H9 (cell line): ENCODE data around the gene IGFBP4. TPM values are rescaled to one million over a fixed set of nuclear protein-coding genes. Genes with fewer than 3 reads are reported as not detected.

Source experiments
- DNase-seq: peaks from one replicate; pipeline ENCODE4 v3.0.0-alpha.2; 2017
- H2AFZ ChIP-seq: one replicate; pipeline ENCODE4 v1.6.1; 2013; ENCODE audit warnings: mild to moderate bottlenecking, low read length, control low read depth, moderate library complexity
- H2AK5ac ChIP-seq: 2 replicates; pipeline ENCODE4 v1.6.1; 2013; ENCODE audit warnings: low read length, control low read depth, mixed read lengths; ENCODE audit not compliant: insufficient read length
- H2BK120ac ChIP-seq: one replicate; pipeline ENCODE4 v1.6.1; 2013; ENCODE audit warnings: low read depth, mild to moderate bottlenecking, low read length, control low read depth, inconsistent platforms; ENCODE audit not compliant: poor library complexity, severe bottlenecking
- H2BK12ac ChIP-seq: 2 replicates; pipeline ENCODE4 v1.6.1; 2013; ENCODE audit warnings: low read length, control low read depth, mixed read lengths, low read depth; ENCODE audit not compliant: insufficient read length
- H2BK15ac ChIP-seq: 2 replicates; pipeline ENCODE4 v1.6.1; 2013; ENCODE audit warnings: low read depth, low read length, control low read depth
- H2BK20ac ChIP-seq: one replicate; pipeline ENCODE4 v1.6.1; 2013; ENCODE audit warnings: low read depth, mild to moderate bottlenecking, low read length, control low read depth, inconsistent platforms; ENCODE audit not compliant: poor library complexity, severe bottlenecking
- H2BK5ac ChIP-seq: 2 replicates; pipeline ENCODE4 v1.6.1; 2013; ENCODE audit warnings: low read length, control low read depth, mixed read lengths; ENCODE audit not compliant: insufficient read length
- H3K14ac ChIP-seq: 2 replicates; pipeline ENCODE4 v1.6.1; 2013; ENCODE audit warnings: low read length, control low read depth; ENCODE audit not compliant: insufficient read depth
- H3K18ac ChIP-seq: 2 replicates; pipeline ENCODE4 v1.6.1; 2013; ENCODE audit warnings: low read depth, mild to moderate bottlenecking, mixed read lengths, low read length, control low read depth; ENCODE audit not compliant: insufficient read length
- H3K23ac ChIP-seq: 2 replicates; pipeline ENCODE4 v1.6.1; 2013; ENCODE audit warnings: low read length, control low read depth, mixed read lengths, low read depth; ENCODE audit not compliant: insufficient read length
- H3K23me2 ChIP-seq: 2 replicates; pipeline ENCODE4 v1.6.1; 2013; ENCODE audit warnings: low read depth, mild to moderate bottlenecking, mixed read lengths, low read length, control low read depth; ENCODE audit not compliant: insufficient read length, poor library complexity, severe bottlenecking
- H3K27ac ChIP-seq: 2 replicates; pipeline ENCODE4 v1.5.1; 2013; ENCODE audit warnings: low read length, control low read depth, mixed read lengths, low read depth; ENCODE audit not compliant: insufficient read length
- H3K27me3 ChIP-seq: 2 replicates; pipeline ENCODE4 v1.6.1; 2013; ENCODE audit warnings: low read length, control low read depth, inconsistent platforms; ENCODE audit not compliant: insufficient read depth
- H3K4ac ChIP-seq: 2 replicates; pipeline ENCODE4 v1.6.1; 2013; ENCODE audit warnings: low read depth, mild to moderate bottlenecking, control low read depth, inconsistent platforms, low read length, moderate library complexity
- H3K4me1 ChIP-seq: 2 replicates; pipeline ENCODE4 v1.6.1; 2013; ENCODE audit warnings: low read length, control low read depth, inconsistent platforms; ENCODE audit not compliant: insufficient read depth
- H3K4me2 ChIP-seq: 2 replicates; pipeline ENCODE4 v1.6.1; 2013; ENCODE audit warnings: low read length, control low read depth, mixed read lengths; ENCODE audit not compliant: insufficient read length, insufficient read depth
- H3K56ac ChIP-seq: 2 replicates; pipeline ENCODE4 v1.6.1; 2013; ENCODE audit warnings: low read depth, mild to moderate bottlenecking, mixed read lengths, low read length, control low read depth; ENCODE audit not compliant: insufficient read length
- H3K79me1 ChIP-seq: 2 replicates; pipeline ENCODE4 v1.6.1; 2013; ENCODE audit warnings: low read depth, mild to moderate bottlenecking, moderate library complexity, low read length, control low read depth, inconsistent platforms; ENCODE audit not compliant: insufficient read depth, poor library complexity, severe bottlenecking
- H3K79me2 ChIP-seq: 2 replicates; pipeline ENCODE4 v1.6.1; 2013; ENCODE audit warnings: low read length, control low read depth, inconsistent platforms; ENCODE audit not compliant: insufficient read depth
- H3K9ac ChIP-seq: 2 replicates; pipeline ENCODE4 v1.6.1; 2013; ENCODE audit warnings: low read length, control low read depth, mixed read lengths; ENCODE audit not compliant: insufficient read length; ENCODE audit errors: extremely low read depth
- H3K9me3 ChIP-seq: one replicate; pipeline ENCODE4 v1.6.1; 2013; ENCODE audit warnings: low read depth, low read length, inconsistent platforms; ENCODE audit not compliant: control insufficient read depth
- H3T11ph ChIP-seq: one replicate; pipeline ENCODE4 v1.6.1; 2013; ENCODE audit warnings: mild to moderate bottlenecking, low read length, control low read depth, inconsistent platforms
- H4K20me1 ChIP-seq: one replicate; pipeline ENCODE4 v1.6.1; 2013; ENCODE audit not compliant: control insufficient read depth, insufficient read length, insufficient read depth
- H4K5ac ChIP-seq: 2 replicates; pipeline ENCODE4 v1.6.1; 2013; ENCODE audit warnings: low read depth, mild to moderate bottlenecking, mixed read lengths, low read length, control low read depth; ENCODE audit not compliant: insufficient read length
- H4K8ac ChIP-seq: replicated peaks from 2 replicates; pipeline ENCODE4 v1.6.1; 2013; ENCODE audit warnings: low read length, control low read depth, mixed read lengths, low read depth; ENCODE audit not compliant: insufficient read length
- H4K91ac ChIP-seq: 2 replicates; pipeline ENCODE4 v1.6.1; 2013; ENCODE audit warnings: low read depth, mild to moderate bottlenecking, moderate library complexity, mixed read lengths, low read length, control low read depth; ENCODE audit not compliant: insufficient read length
- H3K27ac Mint-ChIP-seq, 3 experiments: 2 replicates in 2 of 3; 3 replicates in 1 of 3; pipeline ENCODE4 v1.8.0; 2020 to 2021; ENCODE audit warnings: mixed read lengths in 3 of 3, mild to moderate bottlenecking in 1 of 3, moderate library complexity in 1 of 3
- H3K27me3 Mint-ChIP-seq: 2 replicates; pipeline ENCODE4 v1.8.0; 2021; ENCODE audit warnings: low read depth, mild to moderate bottlenecking, moderate library complexity, mixed read lengths
- H3K36me3 Mint-ChIP-seq, 3 experiments: 2 replicates in 2 of 3; 3 replicates in 1 of 3; pipeline ENCODE4 v1.8.0; 2020 to 2021; ENCODE audit warnings: low read depth in 3 of 3, mixed read lengths in 3 of 3; ENCODE audit not compliant: insufficient read depth in 1 of 3
- H3K4me1 Mint-ChIP-seq, 2 experiments: 2 replicates each; pipeline ENCODE4 v1.8.0; 2020; ENCODE audit warnings: mixed read lengths in 2 of 2
- H3K4me3 Mint-ChIP-seq, 2 experiments: 2 replicates in 1 of 2; 3 replicates in 1 of 2; pipeline ENCODE4 v1.8.0; 2020 to 2021; ENCODE audit warnings: mild to moderate bottlenecking in 2 of 2, mixed read lengths in 2 of 2, moderate library complexity in 1 of 2
- H3K9me3 Mint-ChIP-seq, 2 experiments: 2 replicates in 1 of 2; 3 replicates in 1 of 2; pipeline ENCODE4 v1.8.0; 2020; ENCODE audit warnings: mild to moderate bottlenecking in 2 of 2, mixed read lengths in 2 of 2, moderate library complexity in 1 of 2
- CTCF ChIP-seq: fragments of 200-600 bp; sonication (generic); conservative IDR thresholded peaks from 3 replicates; pipeline ENCODE4 v1.8.0; 2021; ENCODE audit warnings: antibody characterized with exemption, mild to moderate bottlenecking
- WGBS: extraction: QIAGEN DNeasy Blood & Tissue Kit; methylation state at CpG from one replicate; pipeline ENCODE4 v1.1.7; 2013; ENCODE audit warnings: missing lambda C conversion rate, low lambda C conversion rate, mixed read lengths; ENCODE audit not compliant: insufficient read length; ENCODE audit errors: extremely low coverage; 5-methylcytosine and 5-hydroxymethylcytosine counted together
- total RNA-seq: library from RNA; stranded (reverse); gene quantifications from 2 replicates; pipeline ENCODE4 v1.2.1, GENCODE V29; 2021

IGFBP4 gene
- total RNA-seq, 1 experiment from 2014 or later = 49.9 TPM

- Mint-ChIP-seq H3K36me3 (peaks cover 0 to 21% (median 9%) of the 10 kb centered on the region in 3 experiments; a peak in 6 of 7 replicates), H3K4me3 (no peak overlapping the region), H3K4me1 (peaks cover 25 to 36% of the 10 kb centered on the region in 2 experiments), H3K27ac (no peak overlapping the region), H3K27me3 (peaks cover 3% of the 10 kb centered on the region; the same call in 1 of the 2 replicates), H3K9me3 (peaks cover 19 to 20% of the 10 kb centered on the region in 2 experiments)
- Histone ChIP-seq H3K27me3 (no peaks in the 10 kb centered on the region), H2BK5ac (no peak overlapping the region), H3K27ac (no peak overlapping the region), H3T11ph (no peak overlapping the region), H3K4me2 (no peak overlapping the region), H3K23ac (no peak overlapping the region), H3K9me3 (no peaks in the 10 kb centered on the region), H2AK5ac (no peak overlapping the region), H3K14ac (no peak overlapping the region), H2AFZ (no peak overlapping the region), H3K56ac (no peak overlapping the region), H2BK20ac (no peak overlapping the region), H3K4ac (no peak overlapping the region), H3K79me1 (no peaks in the 10 kb centered on the region), H2BK15ac (no peak overlapping the region), H2BK120ac (no peak overlapping the region), H3K23me2 (no peaks in the 10 kb centered on the region), H3K4me1 (peaks cover 3% of the 10 kb centered on the region; the same call in 1 of the 2 replicates), H4K20me1 (no peaks in the 10 kb centered on the region), H4K8ac (no peak overlapping the region), H3K79me2 (no peaks in the 10 kb centered on the region), H4K5ac (no peak overlapping the region), H2BK12ac (no peak overlapping the region), H3K18ac (no peak overlapping the region), H3K9ac (no peak overlapping the region), H4K91ac (no peak overlapping the region)
- no peak for TF ChIP-seq CTCF
- DNase-seq = no peak
- no CpG with 5 or more reads among the region's 7 CpGs for WGBS
These were observed 25.3 kb downstream of the IGFBP4 start for GRCh38 chr17:40468560-40468959.
